ENCODE data around the gene GLIS2. TPM values are rescaled to one million over a fixed set of nuclear protein-coding genes. Genes with fewer than 3 reads are reported as not detected.

The GLIS2 gene
- total and polyA plus RNA-seq, 2 of the 4 experiments (the other 2 are of a cell fraction), result 0.36 to 8.4 TPM

DNA sequence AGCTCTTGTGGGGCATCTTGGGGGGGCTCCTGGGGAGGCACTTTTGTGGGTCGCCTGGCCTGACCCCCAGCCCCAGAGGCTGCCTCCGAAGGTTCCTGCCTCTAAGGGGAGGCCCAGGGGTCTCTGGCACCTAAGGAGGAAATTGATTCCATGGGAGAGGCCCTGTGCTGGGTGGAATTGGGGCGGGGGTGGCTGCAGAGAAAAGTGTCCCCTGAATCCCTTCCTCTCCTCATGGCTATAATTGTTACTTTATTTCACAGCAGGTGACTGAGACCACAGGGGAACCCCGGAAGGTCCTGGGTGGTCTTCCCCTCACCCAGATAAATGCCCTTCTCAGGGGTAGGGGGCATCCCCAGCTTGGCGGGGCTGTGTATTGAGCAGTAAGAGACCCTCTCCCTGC is 3.1 kb downstream of the GLIS2 start:
- dilution Hi-C loops (cut with HindIII; ENCODE audit: low sequenced_read_pairs, unreplicated experiment) (no loop called here), intact Hi-C loops (cut with micrococcal nuclease) (loop anchor here (5.0 kb wide), 1 partner anchor 47 kb away; the partner anchor contains the start of gene TFAP4), in situ Hi-C loops (cut with MboI; ENCODE audit: low sequenced_read_pairs) (no loop called here)
- no peak overlapping the region for H2AK9ac ChIP-seq (replicated peaks; ENCODE audit: low read depth, low read length, poor library complexity)
- no peak overlapping the region for H3K9ac ChIP-seq (ENCODE audit: low read depth, low read length)
- H2BK15ac ChIP-seq (ENCODE audit: low read depth, low read length), result no peak overlapping the region
- H3K27me3 ChIP-seq (ENCODE audit: control insufficient read depth, insufficient read depth, low read length), result no peaks in the 10 kb centered on the region
- no peak overlapping the region for H3K14ac ChIP-seq (replicated peaks; ENCODE audit: low read depth, low read length)
- no peak overlapping the region for H2BK120ac ChIP-seq (ENCODE audit: low read depth, low read length)
- H2AK5ac ChIP-seq (ENCODE audit: low read depth, low read length), result no peak overlapping the region
- H3K9me3 ChIP-seq (ENCODE audit: control insufficient read depth, insufficient read depth, low read length), result no peaks in the 10 kb centered on the region
- peaks cover 14% of the 10 kb centered on the region for H3K9me1 ChIP-seq (ENCODE audit: insufficient read depth, low read length)
- no peak overlapping the region for H3K4me2 ChIP-seq (ENCODE audit: low read depth, low read length)
- BruUV-seq (replicated peaks), result no TSS peak
- no peak overlapping the region for H4K8ac ChIP-seq (ENCODE audit: low read depth in 2 of 2, low read length in 2 of 2)
- H4K91ac ChIP-seq (ENCODE audit: insufficient read depth, low read depth, low read length), result no peak overlapping the region
- DNase-seq (no peak), ATAC-seq (ENCODE audit: low read depth) (no peak)
- H3K27ac ChIP-seq (ENCODE audit: insufficient read depth, low read length), result no peak overlapping the region
- H4K20me1 ChIP-seq (ENCODE audit: insufficient read depth, low read length), result peaks cover 73% of the 10 kb centered on the region
- H2AFZ ChIP-seq (replicated peaks; ENCODE audit: low read length, poor library complexity), result no peak overlapping the region
- H3K4me1 ChIP-seq (ENCODE audit: control insufficient read depth, insufficient read depth, low read length), result peaks cover 29% of the 10 kb centered on the region
- H3K18ac ChIP-seq (ENCODE audit: low read depth, low read length), result no peak overlapping the region
- H3K23ac ChIP-seq (ENCODE audit: low read depth, low read length), result no peak overlapping the region
- no peak overlapping the region for H4K5ac ChIP-seq (ENCODE audit: low read depth, low read length)
- H3K36me3 ChIP-seq (ENCODE audit: control insufficient read depth, insufficient read depth, low read length), result no peaks in the 10 kb centered on the region
- no peak overlapping the region for H3K56ac ChIP-seq (ENCODE audit: extremely low read depth, insufficient read depth, low read length)
- ChIA-PET POLR2A (ENCODE audit: unreplicated experiment) (no interaction called here), CTCF (no interaction called here)
- no peak overlapping the region for H3K4me3 ChIP-seq (ENCODE audit: insufficient read depth, low read depth, low read length)
- H3K79me1 ChIP-seq (ENCODE audit: low read depth in 1 of 2, low read length in 2 of 2), result peaks cover 6 to 73% of the 10 kb centered on the region in 2 experiments; a peak in 3 of 4 replicates
- no peak overlapping the region for H3K4ac ChIP-seq (ENCODE audit: low read depth, low read length)
- no peak overlapping the region for H2BK20ac ChIP-seq (ENCODE audit: low read depth, low read length)
- H2BK5ac ChIP-seq (ENCODE audit: low read depth, low read length, poor library complexity, severe bottlenecking), result no peak overlapping the region
- no CpG with 5 or more reads among the region's 5 CpGs for WGBS, 2 experiments (ENCODE audit: extremely low coverage in 2 of 2, insufficient read length in 1 of 2)
- no peak for TF ChIP-seq BHLHE40 (IDR thresholded peaks at IDR 0.05; ENCODE audit: low read depth, low read length)
- TF ChIP-seq CHD1 (IDR thresholded peaks at IDR 0.05; ENCODE audit: low read depth, low read length), result no peak
- no peak for TF ChIP-seq RAD21 (IDR thresholded peaks at IDR 0.05; ENCODE audit: low read length)
- TF ChIP-seq NFE2L2 (IDR thresholded peaks at IDR 0.05; ENCODE audit: low read depth, low read length), result no peak
- no peak for TF ChIP-seq MAZ (IDR thresholded peaks at IDR 0.05; ENCODE audit: borderline replicate concordance, low read depth, low read length)

Measured in IMR-90 (cell line).